Left hindlimb (tissue), 1 donor: ENCODE results near the gene TRIM43.
"Not testable (repeated sequence)": the region's sequence is repeated elsewhere in the genome, so short reads cannot be mapped to it uniquely, and the experiment has no call there.

ENCODE experiments used
- DNase-seq: peaks from one replicate; pipeline ENCODE4 v3.0.0-alpha.2; 2018

The TRIM43 gene

GRCh38 chr2:95591701-95592100 lies at the start of gene TRIM43:
Gene TRIM43, plus strand, starts transcription at chr2:95592001. Its CDS starts 2,023 bp downstream, at chr2:95594024.
- not testable (repeated sequence) for DNase-seq

GRCh38 chr2:95551055-95551568 lies 40.7 kb upstream of the TRIM43 start:
- no peak for DNase-seq

- no peak for DNase-seq
Observed at GRCh38 chr2:95552911-95553310, 38.9 kb upstream of the TRIM43 start.

- no peak for DNase-seq
Observed at GRCh38 chr2:95569170-95569569, 22.6 kb upstream of the TRIM43 start.

- DNase-seq = no peak
Observed at GRCh38 chr2:95573866-95574265, 17.9 kb upstream of the TRIM43 start.

- no peak for DNase-seq
Observed at GRCh38 chr2:95574506-95574905, 17.3 kb upstream of the TRIM43 start.

GRCh38 chr2:95575857-95576256 lies 15.9 kb upstream of the TRIM43 start:
- DNase-seq = no peak

GRCh38 chr2:95578539-95578938 lies 13.3 kb upstream of the TRIM43 start:
- DNase-seq = no peak

- DNase-seq = not testable (repeated sequence)
Observed at GRCh38 chr2:95583545-95583944, 8.3 kb upstream of the TRIM43 start.

- DNase-seq = not testable (repeated sequence)
Observed at GRCh38 chr2:95584321-95584720, 7.5 kb upstream of the TRIM43 start.

GRCh38 chr2:95589777-95590536 lies 1.8 kb upstream of the TRIM43 start:
- not testable (repeated sequence) for DNase-seq

- DNase-seq = not testable (repeated sequence)
Observed at GRCh38 chr2:95592973-95593372, 1.2 kb downstream of the TRIM43 start.

GRCh38 chr2:95595012-95595411 lies 3.2 kb downstream of the TRIM43 start:
- not testable (repeated sequence) for DNase-seq

GRCh38 chr2:95601301-95601700 lies 9.5 kb downstream of the TRIM43 start:
- not testable (repeated sequence) for DNase-seq

GRCh38 chr2:95602146-95602545 lies 10.3 kb downstream of the TRIM43 start:
- DNase-seq = not testable (repeated sequence)

GRCh38 chr2:95608356-95608755 lies 16.6 kb downstream of the TRIM43 start:
- DNase-seq = not testable (repeated sequence)

- not testable (repeated sequence) for DNase-seq
Observed at GRCh38 chr2:95609764-95610163, 18.0 kb downstream of the TRIM43 start.

GRCh38 chr2:95613048-95613447 lies 21.2 kb downstream of the TRIM43 start:
- DNase-seq = not testable (repeated sequence)

GRCh38 chr2:95622728-95623127 lies 30.9 kb downstream of the TRIM43 start:
- not testable (repeated sequence) for DNase-seq

GRCh38 chr2:95630987-95631386 lies 39.2 kb downstream of the TRIM43 start:
- not testable (repeated sequence) for DNase-seq

GRCh38 chr2:95633626-95634259 lies 41.9 kb downstream of the TRIM43 start:
- not testable (repeated sequence) for DNase-seq

GRCh38 chr2:95640515-95641288 lies 48.9 kb downstream of the TRIM43 start:
- DNase-seq = not testable (repeated sequence)

- DNase-seq = not testable (repeated sequence)
Observed at GRCh38 chr2:95641289-95641575, 49.4 kb downstream of the TRIM43 start.
